Mesodermal cell (in vitro differentiated cells): Measurements from ENCODE around the gene NEBL.

Experiments used
- H3K27ac ChIP-seq: 2 replicates; pipeline ENCODE4 v1.7.0; 2013; ENCODE audit warnings: mild to moderate bottlenecking, low read depth, low read length, moderate library complexity; ENCODE audit not compliant: severe bottlenecking
- H3K36me3 ChIP-seq: 2 replicates; pipeline ENCODE4 v1.7.1; 2013; ENCODE audit warnings: mild to moderate bottlenecking, low read length, moderate library complexity; ENCODE audit not compliant: control insufficient read depth, insufficient read depth
- H3K4me1 ChIP-seq: one replicate; pipeline ENCODE4 v1.7.1; 2013; ENCODE audit warnings: mild to moderate bottlenecking, low read length; ENCODE audit not compliant: insufficient read depth, control insufficient read depth, poor library complexity, severe bottlenecking
- H3K4me3 ChIP-seq: 2 replicates; pipeline ENCODE4 v1.7.0; 2013; ENCODE audit warnings: low read length, control low read depth, mild to moderate bottlenecking; ENCODE audit not compliant: insufficient read depth, poor library complexity, severe bottlenecking; ENCODE audit errors: extremely low read depth
- H3K9me3 ChIP-seq: 2 replicates; pipeline ENCODE4 v1.7.1; 2013; ENCODE audit warnings: mild to moderate bottlenecking, low read length, moderate library complexity; ENCODE audit not compliant: control insufficient read depth
- WGBS, 2 experiments: methylation state at CpG; one replicate each; pipeline ENCODE4 v1.1.5; 2013; ENCODE audit warnings: missing lambda C conversion rate in 2 of 2; ENCODE audit not compliant: insufficient coverage in 2 of 2; 5-methylcytosine and 5-hydroxymethylcytosine counted together

The NEBL gene

GRCh38 chr10:20835335-20835734 is 61.8 kb downstream of the NEBL start:
- H3K9me3 ChIP-seq: peaks cover 5% of the 10 kb centered on the region
- no peaks in the 10 kb centered on the region for H3K36me3 ChIP-seq
- H3K27ac ChIP-seq: no peak overlapping the region
- H3K4me1 ChIP-seq: no peaks in the 10 kb centered on the region
- WGBS, 2 experiments: 96 to 98% methylated on average over 3 to 4 of the region's 4 CpGs
- no peak overlapping the region for H3K4me3 ChIP-seq

- H3K4me1 ChIP-seq: no peaks in the 10 kb centered on the region
- peaks cover 5% of the 10 kb centered on the region for H3K9me3 ChIP-seq
- H3K4me3 ChIP-seq: no peak overlapping the region
- 100% methylated on average over 2 of the region's 2 CpGs for WGBS, 2 experiments
- H3K36me3 ChIP-seq: no peaks in the 10 kb centered on the region
- no peak overlapping the region for H3K27ac ChIP-seq
These were observed 62.3 kb downstream of the NEBL start for GRCh38 chr10:20834825-20835224.

- 94% methylated on average over 3 of the region's 4 CpGs; no CpG with 5 or more reads in 1 of the 2 experiments for WGBS, 2 experiments
- Histone ChIP-seq H3K4me1 (no peaks in the 10 kb centered on the region), H3K9me3 (no peaks in the 10 kb centered on the region), H3K27ac (no peak overlapping the region), H3K36me3 (no peaks in the 10 kb centered on the region), H3K4me3 (no peak overlapping the region)
These were observed 74.3 kb downstream of the NEBL start for GRCh38 chr10:20822825-20823224.

- Histone ChIP-seq H3K27ac (no peak overlapping the region), H3K9me3 (no peaks in the 10 kb centered on the region), H3K4me3 (no peak overlapping the region), H3K4me1 (peaks cover 7% of the 10 kb centered on the region), H3K36me3 (no peaks in the 10 kb centered on the region)
- WGBS, 2 experiments: 94% methylated on average over 4 of the region's 5 CpGs; no CpG with 5 or more reads in 1 of the 2 experiments
These were observed 79.5 kb downstream of the NEBL start for GRCh38 chr10:20817646-20818045.

- Histone ChIP-seq H3K27ac (no peak overlapping the region), H3K4me1 (peaks cover 7% of the 10 kb centered on the region), H3K4me3 (no peak overlapping the region), H3K9me3 (no peaks in the 10 kb centered on the region), H3K36me3 (no peaks in the 10 kb centered on the region)
- WGBS, 2 experiments: 83 to 92% methylated on average over 2 of the region's 3 CpGs
These were observed 80.0 kb downstream of the NEBL start for GRCh38 chr10:20817116-20817515.

- H3K9me3 ChIP-seq: no peaks in the 10 kb centered on the region
- no peaks in the 10 kb centered on the region for H3K36me3 ChIP-seq
- no peak overlapping the region for H3K27ac ChIP-seq
- H3K4me1 ChIP-seq: peaks cover 27% of the 10 kb centered on the region
- H3K4me3 ChIP-seq: no peak overlapping the region
- 67% methylated on average over 1 of the region's 5 CpGs; no CpG with 5 or more reads in 1 of the 2 experiments for WGBS, 2 experiments
These were observed 83.0 kb downstream of the NEBL start for GRCh38 chr10:20814116-20814515.

- Histone ChIP-seq H3K9me3 (no peaks in the 10 kb centered on the region), H3K36me3 (no peaks in the 10 kb centered on the region), H3K4me1 (peaks cover 19% of the 10 kb centered on the region), H3K27ac (peak overlapping the region; percentile 37), H3K4me3 (no peak overlapping the region)
- WGBS, 2 experiments: 80 to 88% methylated on average over 1 to 2 of the region's 2 CpGs
These were observed 86.0 kb downstream of the NEBL start for GRCh38 chr10:20811131-20811530.

- 100% methylated on average over 2 of the region's 2 CpGs; no CpG with 5 or more reads in 1 of the 2 experiments for WGBS, 2 experiments
- no peaks in the 10 kb centered on the region for H3K36me3 ChIP-seq
- H3K27ac ChIP-seq: no peak overlapping the region
- no peak overlapping the region for H3K4me3 ChIP-seq
- peaks cover 19% of the 10 kb centered on the region for H3K4me1 ChIP-seq
- no peaks in the 10 kb centered on the region for H3K9me3 ChIP-seq
These were observed 87.5 kb downstream of the NEBL start for GRCh38 chr10:20809631-20810030.

GRCh38 chr10:20806487-20806886 is 90.6 kb downstream of the NEBL start:
- H3K27ac ChIP-seq: no peak overlapping the region
- no peak overlapping the region for H3K4me3 ChIP-seq
- no peaks in the 10 kb centered on the region for H3K36me3 ChIP-seq
- 100% methylated on average over 2 of the region's 3 CpGs; no CpG with 5 or more reads in 1 of the 2 experiments for WGBS, 2 experiments
- peaks cover 16% of the 10 kb centered on the region for H3K4me1 ChIP-seq
- no peaks in the 10 kb centered on the region for H3K9me3 ChIP-seq

- H3K36me3 ChIP-seq: no peaks in the 10 kb centered on the region
- no peaks in the 10 kb centered on the region for H3K4me1 ChIP-seq
- 0% methylated on average over 1 of the region's 4 CpGs for WGBS, 2 experiments
- no peak overlapping the region for H3K4me3 ChIP-seq
- H3K9me3 ChIP-seq: no peaks in the 10 kb centered on the region
- H3K27ac ChIP-seq: no peak overlapping the region
These were observed 99.8 kb downstream of the NEBL start for GRCh38 chr10:20797290-20797689.

- Histone ChIP-seq H3K4me3 (no peak overlapping the region), H3K27ac (no peak overlapping the region), H3K4me1 (no peaks in the 10 kb centered on the region), H3K36me3 (no peaks in the 10 kb centered on the region), H3K9me3 (no peaks in the 10 kb centered on the region)
- WGBS, 2 experiments: 90 to 100% methylated on average over 1 to 2 of the region's 4 CpGs
These were observed 101.7 kb downstream of the NEBL start for GRCh38 chr10:20795391-20795790.
